HG02840 (cell line): Measurements from ENCODE around the gene MAGI2.
A peak's percentile ranks its signal among the peaks of the same experiment; 100 is the strongest.

ENCODE experiments used
- ATAC-seq: cut with Tn5 transposase; IDR thresholded peaks from one replicate; pipeline ENCODE4 v1.9.1; 2021; ENCODE audit warnings: mild to moderate bottlenecking, moderate library complexity, moderate number of reproducible peaks; ENCODE audit not compliant: unreplicated experiment, low FRiP score

The MAGI2 gene

DNA sequence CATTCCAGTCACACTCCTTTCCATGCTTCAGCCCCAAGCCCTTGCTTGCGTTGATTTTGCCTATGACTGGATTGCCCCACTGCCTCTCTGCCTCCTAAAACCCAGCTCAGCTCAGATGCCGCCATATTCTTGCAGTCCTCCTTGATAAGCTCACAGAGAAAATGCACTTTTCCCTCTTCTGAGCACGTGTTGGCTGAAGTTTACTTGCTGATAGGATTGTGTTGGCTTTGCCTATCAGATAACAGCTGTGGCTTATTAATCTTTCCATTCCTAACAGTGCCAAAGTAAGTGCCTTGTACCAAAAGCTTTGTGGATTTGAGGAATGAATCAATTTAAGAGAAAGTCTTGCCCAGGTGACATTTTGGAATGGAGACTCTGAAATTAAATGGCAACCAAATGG lies 1405.7 kb downstream of the MAGI2 start:
- ATAC-seq, result no peak

GRCh38 chr7:78043159-78043558 lies 1410.3 kb downstream of the MAGI2 start:
- ATAC-seq, result no peak

DNA sequence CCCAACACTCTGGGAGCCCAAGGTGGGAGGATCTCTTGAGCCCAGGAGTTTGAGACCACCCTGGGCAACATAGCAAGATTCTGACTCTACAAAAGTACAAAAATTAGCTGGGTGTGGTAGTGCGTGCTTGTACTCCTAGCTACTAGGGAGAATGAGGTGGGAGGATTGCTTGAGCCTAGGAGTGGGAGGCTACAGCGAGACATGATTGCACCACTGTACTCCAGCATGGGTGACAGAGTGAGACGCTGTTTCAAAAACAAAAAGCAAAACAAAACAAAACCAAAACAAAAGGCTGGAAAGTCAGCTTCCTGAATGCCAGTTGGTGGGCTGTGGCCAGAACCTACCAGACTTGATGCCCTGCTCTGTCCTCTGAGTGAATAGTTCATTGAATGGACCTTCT lies 1412.0 kb downstream of the MAGI2 start:
- no peak for ATAC-seq

DNA sequence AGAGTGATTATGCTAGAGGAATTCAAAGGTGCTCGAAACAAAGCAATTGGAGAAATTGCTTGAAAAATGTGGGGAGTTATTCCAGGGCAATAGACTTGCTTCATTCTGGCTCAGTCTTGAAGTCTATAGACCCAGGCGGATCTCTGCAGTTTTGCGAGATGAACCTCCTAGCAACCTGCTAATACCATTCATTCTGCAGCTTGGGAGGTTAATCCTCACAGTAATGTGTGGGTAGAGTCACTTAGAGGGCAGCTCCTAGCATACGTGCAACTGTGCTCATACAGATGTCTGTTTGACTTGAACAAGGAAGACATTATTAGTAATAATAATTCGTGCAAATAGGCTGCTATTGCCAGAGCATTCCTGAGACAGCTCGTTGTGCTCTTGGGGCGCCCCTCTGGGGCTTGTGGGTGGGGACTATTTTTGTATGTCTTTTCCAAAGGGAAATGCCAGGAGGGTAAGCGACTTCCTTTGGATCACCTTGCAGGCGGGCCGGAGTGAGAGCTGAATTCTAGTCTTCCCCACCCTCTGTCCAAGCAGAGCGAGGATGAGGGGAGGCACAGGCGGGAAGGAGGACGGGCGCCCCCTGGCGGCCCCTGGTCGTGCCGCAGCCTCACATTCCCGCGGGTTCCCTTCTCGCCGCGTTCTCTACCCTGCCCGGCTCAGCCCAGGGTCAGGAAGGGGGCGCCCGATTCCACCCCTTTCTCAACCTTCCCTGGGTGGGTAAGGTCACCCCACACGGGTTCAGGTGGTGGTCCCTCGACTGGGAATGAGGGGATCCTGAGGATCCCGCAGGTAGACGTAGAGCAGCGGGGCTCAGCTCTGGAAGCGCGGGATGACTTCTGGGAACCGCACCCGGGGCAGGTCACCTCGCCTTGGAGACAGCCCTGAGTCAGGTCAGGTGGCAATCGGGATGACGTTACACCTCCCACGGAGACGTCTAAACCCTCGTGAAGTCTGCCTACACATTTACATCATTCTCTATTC lies 1413.4 kb downstream of the MAGI2 start:
- peak; percentile 62 for ATAC-seq

DNA sequence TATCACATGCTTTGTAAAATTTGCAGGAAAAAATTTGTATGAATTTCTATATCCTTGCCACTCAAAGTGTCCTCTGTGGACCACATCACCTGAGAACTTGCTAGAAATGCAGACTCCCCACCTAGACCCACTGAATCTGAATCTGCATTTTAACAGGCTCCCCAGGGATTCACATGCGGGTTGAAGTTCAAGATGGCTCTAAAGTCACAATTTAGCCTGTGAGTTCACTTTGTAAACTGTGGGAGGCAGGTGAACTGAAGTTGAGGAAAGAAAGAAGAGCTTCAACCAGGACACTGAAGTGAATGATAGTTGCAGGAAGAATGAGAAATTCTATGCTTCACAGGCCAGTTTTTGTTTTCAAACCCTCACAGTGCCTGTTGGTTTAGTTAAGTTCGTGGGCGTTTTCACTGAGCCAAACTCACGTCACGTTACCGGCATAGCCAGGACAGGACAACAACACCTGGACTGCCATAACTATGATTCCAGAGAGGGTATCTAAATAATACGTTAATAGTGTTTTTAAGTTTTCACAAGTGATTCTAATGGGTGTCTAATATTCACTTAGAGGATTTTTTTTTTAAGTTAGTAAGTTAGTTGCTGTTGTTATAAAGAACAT lies 1414.9 kb downstream of the MAGI2 start:
- ATAC-seq, result no peak

GRCh38 chr7:78037603-78038002 lies 1415.9 kb downstream of the MAGI2 start:
- ATAC-seq, result no peak

- no peak for ATAC-seq
These were observed 1420.1 kb downstream of the MAGI2 start for GRCh38 chr7:78033410-78033809.

- no peak for ATAC-seq
These were observed 1427.0 kb downstream of the MAGI2 start for GRCh38 chr7:78026492-78026891.

DNA sequence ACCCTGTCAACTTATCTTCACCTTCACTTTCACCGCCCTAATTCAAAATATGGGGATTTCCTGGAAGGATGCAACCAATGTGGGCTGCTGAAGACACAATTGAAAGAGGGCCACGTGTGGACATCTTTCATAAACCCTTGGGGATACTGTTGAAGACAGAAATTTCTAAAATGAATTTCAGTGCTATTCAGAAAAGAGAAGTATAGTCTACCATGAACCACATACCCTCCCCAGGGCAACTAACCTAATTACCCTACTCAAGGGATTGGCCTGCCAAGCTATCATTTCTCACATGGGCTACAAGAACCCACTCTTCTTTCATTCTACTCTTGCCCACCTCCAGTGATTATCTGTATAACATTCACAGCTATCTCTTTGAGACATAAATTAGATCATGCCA lies 1428.9 kb downstream of the MAGI2 start:
- ATAC-seq, result no peak

- ATAC-seq, result no peak
These were observed 1430.3 kb downstream of the MAGI2 start for GRCh38 chr7:78023191-78023590.

- ATAC-seq, result no peak
These were observed 1431.3 kb downstream of the MAGI2 start for GRCh38 chr7:78022165-78022564.

GRCh38 chr7:78020874-78021249 lies 1432.6 kb downstream of the MAGI2 start:
- ATAC-seq, result no peak

DNA sequence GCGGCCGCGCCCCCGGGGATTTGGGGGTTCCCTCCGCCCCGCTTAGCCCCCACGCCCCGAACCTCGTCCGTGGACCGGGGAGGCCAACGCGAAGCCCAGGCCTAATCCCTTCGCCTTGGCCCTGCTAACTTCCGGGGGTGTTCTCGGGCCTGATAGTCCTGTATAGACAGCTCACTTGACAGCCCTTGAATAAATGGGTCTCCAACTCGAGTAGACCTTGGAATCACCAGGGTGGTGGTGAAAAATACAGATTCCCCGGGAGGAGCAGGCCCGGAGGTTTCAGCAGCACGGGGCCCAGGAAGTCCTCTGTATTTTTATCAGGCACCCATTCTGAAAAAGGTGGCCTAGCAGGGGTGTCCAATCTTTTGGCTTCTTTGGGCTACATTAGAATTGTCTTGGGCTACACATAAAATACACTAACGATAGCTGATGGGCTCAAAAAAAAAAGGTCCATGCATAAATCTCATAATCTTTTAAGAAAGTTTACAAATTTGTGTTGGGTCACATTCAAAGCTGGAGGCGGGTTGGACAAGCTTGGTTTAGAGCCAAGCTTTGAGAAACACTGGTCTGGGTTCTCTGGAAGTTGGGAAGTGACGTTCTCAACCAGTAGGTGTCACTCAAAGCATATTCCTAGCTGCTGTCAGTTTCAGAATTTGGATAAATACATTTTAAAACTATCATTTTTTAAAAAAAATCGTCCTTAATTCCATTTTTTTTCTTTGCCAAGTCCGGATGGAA lies 1433.2 kb downstream of the MAGI2 start:
- ATAC-seq, result peak; percentile 35

DNA sequence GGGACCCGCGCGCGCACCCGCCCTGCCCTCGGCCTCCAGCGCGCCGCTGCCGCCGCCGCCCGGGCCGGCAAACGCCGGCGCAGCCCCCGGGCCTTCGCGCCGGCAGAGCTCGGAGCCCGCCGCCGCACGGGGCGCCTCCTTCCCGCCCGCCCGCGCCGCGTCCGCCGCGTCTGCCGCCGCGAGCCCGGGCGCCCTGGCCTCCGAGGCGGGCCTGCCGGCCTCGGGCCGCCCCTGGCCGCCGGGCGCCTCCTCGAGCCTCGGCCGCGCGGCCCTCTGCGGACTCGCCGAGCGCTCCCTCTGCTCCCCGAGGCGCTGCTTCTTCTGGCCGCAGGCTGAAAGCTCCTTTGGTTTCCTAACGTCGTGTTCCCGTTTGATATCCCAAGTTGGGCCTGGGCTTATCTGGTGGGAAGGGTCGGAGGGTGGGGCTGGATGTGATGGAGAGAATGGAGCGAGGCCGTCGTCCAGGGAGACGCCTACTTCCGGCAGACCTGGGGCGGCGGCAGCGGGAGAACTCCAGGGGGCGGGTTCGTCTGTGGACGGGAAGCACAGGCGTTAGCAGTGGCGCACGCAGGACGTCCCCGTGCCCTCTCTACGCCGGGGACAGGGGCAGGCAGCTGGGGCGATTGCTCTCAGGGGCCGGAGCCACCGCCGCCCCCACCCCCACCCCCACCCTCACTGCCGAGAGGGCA lies 1433.9 kb downstream of the MAGI2 start:
- peak; percentile 75 for ATAC-seq

DNA sequence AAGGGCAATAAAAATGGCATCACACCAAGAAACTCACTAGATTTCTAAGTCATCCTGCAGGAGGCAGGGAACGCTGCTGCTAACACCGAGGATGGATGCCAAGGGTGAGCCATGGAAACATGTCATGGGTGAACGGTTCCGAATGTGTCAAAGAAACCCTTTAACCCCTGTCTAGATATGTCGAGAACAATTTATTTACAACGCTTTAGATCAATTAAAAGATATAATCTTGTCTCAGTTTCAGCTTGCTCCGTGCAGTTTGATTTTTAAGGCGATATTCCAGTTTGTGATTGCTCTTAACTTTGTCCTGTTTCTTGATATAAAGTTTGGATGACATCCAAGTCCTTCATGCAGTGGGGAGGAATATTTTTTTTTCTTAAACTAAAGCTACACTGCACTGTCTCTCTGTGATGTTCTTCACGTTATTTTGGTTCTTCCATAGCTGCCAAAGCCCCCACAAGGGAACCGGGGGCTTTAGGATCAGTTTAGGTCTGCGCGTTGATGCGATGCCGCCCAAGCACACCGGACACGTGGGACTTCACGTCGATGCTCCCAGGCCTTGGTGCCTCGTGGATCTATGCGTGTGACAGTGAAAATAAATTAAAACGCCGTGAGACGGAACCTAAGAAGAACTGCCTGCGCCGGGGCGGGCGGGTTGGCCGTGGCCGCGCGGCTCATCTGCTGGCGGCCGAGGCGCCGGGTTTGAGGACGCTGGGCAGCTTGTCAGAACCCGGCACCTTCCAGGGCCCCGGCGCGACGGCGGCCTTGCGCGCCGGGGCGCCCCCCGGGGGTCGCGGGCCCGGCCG lies 1434.6 kb downstream of the MAGI2 start:
- ATAC-seq, result peak; percentile 23

DNA sequence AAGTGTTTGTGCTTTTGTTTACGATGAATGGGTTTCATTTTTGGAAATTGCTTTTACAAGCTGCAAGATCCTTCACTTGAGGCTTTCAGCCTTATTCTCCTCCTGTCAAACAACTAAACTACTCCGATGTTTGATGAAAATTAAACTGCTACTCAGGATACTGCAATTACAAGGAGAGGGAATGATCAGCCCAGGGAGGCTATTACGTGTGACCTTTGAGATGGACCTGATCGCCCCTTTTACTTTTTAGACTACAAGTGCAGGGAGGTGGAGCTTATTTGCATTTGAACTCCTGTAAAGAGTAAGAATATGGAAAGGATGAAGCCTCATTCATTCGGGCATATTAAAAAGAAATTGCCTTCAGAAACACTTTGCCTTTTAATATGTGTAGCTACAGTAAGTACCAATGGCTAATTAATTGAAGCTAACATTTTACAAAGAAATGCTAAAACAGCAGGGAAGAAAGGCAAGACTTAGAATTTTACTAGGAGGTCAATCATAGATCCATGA lies 1435.8 kb downstream of the MAGI2 start:
- ATAC-seq, result no peak

DNA sequence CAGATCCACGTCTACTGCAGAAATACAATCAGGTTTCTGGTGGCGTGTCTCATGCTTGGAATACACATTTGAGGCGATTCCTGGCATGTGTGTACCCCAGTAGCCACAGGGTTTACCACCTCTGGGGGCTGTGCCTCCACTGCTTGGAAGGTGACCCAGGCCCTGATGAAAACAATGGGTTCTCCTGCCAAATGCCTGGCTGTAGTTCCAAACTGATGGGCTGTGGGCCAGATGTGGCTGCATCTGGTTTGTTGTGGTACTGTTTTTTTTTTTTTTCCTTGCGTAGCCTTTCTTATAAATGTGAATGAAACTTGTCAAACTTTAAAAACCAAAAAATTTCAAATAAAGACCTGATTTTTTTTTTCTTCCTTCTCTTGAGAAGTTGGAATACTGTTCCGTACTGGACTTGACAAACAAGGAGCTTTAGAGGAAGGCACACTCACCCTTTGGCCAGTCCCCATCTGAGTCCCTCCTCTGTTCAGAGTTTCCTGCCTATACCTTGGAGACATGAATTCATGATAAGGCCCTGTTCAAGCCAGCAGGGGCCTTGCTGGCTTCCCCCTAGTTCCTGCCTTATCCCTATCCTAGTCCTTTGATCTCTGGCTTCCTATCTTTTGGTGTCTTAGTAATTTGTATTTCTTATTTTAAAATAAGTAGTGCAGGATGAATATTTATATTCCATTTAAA lies 1437.8 kb downstream of the MAGI2 start:
- no peak for ATAC-seq

DNA sequence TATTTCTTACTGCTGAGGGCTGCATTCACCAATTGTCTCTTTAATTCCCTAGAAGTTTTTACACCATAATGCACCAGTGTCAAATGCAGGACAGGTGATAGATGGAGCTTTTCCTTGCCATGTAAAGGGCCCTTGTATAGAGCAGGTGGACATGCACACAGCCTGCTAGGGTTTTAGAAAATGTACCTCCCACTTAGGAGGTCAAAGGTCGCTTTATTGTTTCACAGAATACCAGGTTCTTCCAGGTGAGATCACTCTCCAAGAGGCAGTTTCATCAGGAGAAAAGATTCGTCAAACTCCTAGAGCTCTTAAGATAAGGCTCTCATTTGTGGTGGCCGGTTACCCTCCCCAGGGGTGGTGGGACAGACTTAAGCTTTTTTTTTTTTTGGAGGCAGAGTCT lies 1439.1 kb downstream of the MAGI2 start:
- no peak for ATAC-seq

DNA sequence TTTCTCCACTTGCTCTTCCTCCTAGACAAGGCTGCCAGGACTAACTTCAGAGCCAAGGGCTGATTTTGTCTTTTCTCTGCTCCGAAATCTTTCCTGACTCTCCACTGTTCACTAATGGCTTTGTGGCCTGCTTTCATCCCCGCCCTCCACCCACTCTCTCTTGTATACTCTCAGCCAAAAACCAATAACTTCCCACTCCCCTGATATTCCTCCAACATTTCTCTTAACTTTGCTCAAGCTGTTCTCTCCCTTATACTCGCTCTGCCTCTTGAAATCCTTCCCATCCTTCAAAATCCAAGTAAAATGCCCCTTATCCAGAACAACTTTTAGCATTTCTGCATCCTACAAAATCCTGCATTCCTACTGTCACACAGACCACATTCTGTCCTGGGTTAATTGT lies 1440.1 kb downstream of the MAGI2 start:
- ATAC-seq, result no peak
